ENCODE measurements around the gene GPR137B.

The GPR137B gene

DNA sequence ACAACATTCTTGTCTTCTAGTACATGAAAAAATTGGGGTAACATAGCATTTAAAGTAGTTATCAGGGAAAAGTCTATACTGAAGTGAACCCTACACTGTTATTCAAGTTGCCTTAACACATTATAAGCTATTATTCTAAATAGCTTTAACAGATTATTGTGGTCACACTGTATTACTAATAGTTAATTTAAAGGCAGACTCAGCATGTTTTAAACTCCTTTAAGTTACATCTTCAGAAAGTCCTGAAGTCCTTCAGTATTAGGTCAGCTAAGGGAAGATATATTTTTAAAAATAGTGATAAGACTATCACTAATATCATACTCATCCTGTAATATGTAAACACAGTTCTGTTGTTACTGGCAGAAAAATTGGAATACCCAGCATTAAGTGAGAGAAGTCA, 67.4 kb downstream of the GPR137B start:
- Histone ChIP-seq H3K27me3 (replicated peaks; ENCODE audit: control insufficient read depth, insufficient read depth, low read length, poor library complexity, severe bottlenecking) (no peaks in the 10 kb centered on the region), H3K27ac (ENCODE audit: insufficient read depth, low read length, poor library complexity, severe bottlenecking) (no peak overlapping the region), H3K4me3 (ENCODE audit: insufficient read depth, low read depth, low read length, poor library complexity, severe bottlenecking) (no peak overlapping the region), H3K4me1 (ENCODE audit: control insufficient read depth, insufficient read depth, low read length, poor library complexity, severe bottlenecking) (no peaks in the 10 kb centered on the region), H3K9me3 (ENCODE audit: control insufficient read depth, low read length) (no peaks in the 10 kb centered on the region), H3K36me3 (ENCODE audit: control insufficient read depth, insufficient read depth, low read length) (peaks cover 14% of the 10 kb centered on the region)
- no peak for DNase-seq

DNA sequence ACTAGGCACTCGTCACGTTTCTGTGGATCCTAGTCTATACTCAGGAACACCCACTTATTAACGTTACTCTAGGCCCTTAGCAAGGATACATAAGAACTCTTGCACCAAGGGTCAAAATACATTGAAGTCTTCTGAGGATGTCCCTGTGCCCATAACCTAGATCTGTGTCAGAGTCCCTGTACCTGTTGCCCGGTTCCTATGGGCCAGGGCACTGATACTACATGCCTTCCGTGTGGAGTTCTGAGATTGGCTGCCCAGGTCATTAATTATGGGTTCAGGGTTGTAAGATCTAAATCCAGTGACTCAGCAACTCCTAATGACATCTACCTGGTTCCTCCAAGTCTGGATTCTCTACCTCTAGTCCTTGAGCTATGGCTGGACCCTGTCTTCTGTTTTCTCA, 69.5 kb downstream of the GPR137B start:
- Histone ChIP-seq H3K9me3 (ENCODE audit: control insufficient read depth, low read length) (no peaks in the 10 kb centered on the region), H3K36me3 (ENCODE audit: control insufficient read depth, insufficient read depth, low read length) (peaks cover 14% of the 10 kb centered on the region), H3K4me1 (ENCODE audit: control insufficient read depth, insufficient read depth, low read length, poor library complexity, severe bottlenecking) (no peaks in the 10 kb centered on the region), H3K27ac (ENCODE audit: insufficient read depth, low read length, poor library complexity, severe bottlenecking) (no peak overlapping the region), H3K27me3 (replicated peaks; ENCODE audit: control insufficient read depth, insufficient read depth, low read length, poor library complexity, severe bottlenecking) (no peaks in the 10 kb centered on the region), H3K4me3 (ENCODE audit: insufficient read depth, low read depth, low read length, poor library complexity, severe bottlenecking) (no peak overlapping the region)
- DNase-seq: no peak

DNA sequence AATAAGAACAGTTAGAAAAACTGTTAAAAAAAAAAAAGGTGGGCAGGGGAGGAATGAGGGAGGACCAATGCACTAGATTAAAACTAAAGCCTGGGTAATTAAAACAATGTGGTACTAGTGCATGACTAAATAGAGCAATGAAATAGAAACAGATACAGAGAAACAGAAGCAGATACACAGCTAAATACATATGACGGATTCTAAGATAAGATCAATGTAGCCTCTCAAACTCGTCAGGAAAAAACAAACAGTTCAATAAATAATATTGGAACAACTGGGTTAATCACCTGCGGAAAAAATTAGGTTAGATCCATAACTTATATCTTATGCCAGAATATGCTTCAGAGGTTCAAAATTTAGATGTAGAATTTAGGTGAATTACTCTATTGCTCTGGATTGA, 71.2 kb downstream of the GPR137B start:
- no peaks in the 10 kb centered on the region for H3K9me3 ChIP-seq (ENCODE audit: control insufficient read depth, low read length)
- no peak for DNase-seq
- H3K27ac ChIP-seq (ENCODE audit: insufficient read depth, low read length, poor library complexity, severe bottlenecking): no peak overlapping the region
- H3K27me3 ChIP-seq (replicated peaks; ENCODE audit: control insufficient read depth, insufficient read depth, low read length, poor library complexity, severe bottlenecking): no peaks in the 10 kb centered on the region
- H3K4me1 ChIP-seq (ENCODE audit: control insufficient read depth, insufficient read depth, low read length, poor library complexity, severe bottlenecking): no peaks in the 10 kb centered on the region
- H3K4me3 ChIP-seq (ENCODE audit: insufficient read depth, low read depth, low read length, poor library complexity, severe bottlenecking): no peak overlapping the region
- H3K36me3 ChIP-seq (ENCODE audit: control insufficient read depth, insufficient read depth, low read length): peaks cover 8% of the 10 kb centered on the region

DNA sequence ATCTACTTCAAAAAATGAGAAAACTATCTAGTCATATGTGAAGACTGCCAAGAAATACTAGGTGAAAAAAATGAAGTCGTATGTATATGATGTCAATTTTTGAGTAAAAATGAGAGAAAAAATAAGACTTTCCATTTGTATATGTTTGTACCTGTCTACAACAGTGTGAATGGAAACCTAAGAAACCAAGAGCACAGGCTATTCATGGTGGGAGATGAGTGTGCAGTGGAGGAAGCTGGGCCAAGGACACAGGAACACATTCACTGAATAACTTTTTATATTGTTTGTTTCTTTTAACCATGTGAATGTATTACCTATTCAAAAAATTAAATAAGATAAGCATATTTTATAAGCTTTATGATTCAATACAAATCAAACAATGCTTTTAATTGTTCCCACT, 72.4 kb downstream of the GPR137B start:
- no peak overlapping the region for H3K4me3 ChIP-seq (ENCODE audit: insufficient read depth, low read depth, low read length, poor library complexity, severe bottlenecking)
- no peaks in the 10 kb centered on the region for H3K4me1 ChIP-seq (ENCODE audit: control insufficient read depth, insufficient read depth, low read length, poor library complexity, severe bottlenecking)
- no peaks in the 10 kb centered on the region for H3K9me3 ChIP-seq (ENCODE audit: control insufficient read depth, low read length)
- H3K27me3 ChIP-seq (replicated peaks; ENCODE audit: control insufficient read depth, insufficient read depth, low read length, poor library complexity, severe bottlenecking): no peaks in the 10 kb centered on the region
- peaks cover 6% of the 10 kb centered on the region for H3K36me3 ChIP-seq (ENCODE audit: control insufficient read depth, insufficient read depth, low read length)
- no peak overlapping the region for H3K27ac ChIP-seq (ENCODE audit: insufficient read depth, low read length, poor library complexity, severe bottlenecking)
- DNase-seq: no peak

DNA sequence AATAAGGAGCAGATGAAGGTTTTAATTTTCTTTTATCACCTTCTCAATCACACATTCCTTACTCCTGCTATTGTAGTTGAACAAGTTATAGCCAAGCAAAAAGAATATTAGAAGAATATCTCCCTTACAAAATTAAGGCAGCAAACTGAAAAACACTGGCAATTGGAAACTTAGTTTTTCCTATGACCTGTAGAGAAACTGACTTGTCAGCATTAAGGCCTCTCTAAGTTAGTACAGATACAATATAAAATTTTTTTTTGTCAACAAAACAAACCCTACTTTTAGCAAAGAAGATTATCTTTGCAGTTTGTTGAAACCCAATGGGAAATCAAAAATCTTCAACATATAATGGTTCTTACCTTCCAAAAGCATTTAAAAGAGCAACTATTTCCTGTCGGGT, 78.1 kb downstream of the GPR137B start:
- Histone ChIP-seq H3K4me3 (ENCODE audit: insufficient read depth, low read depth, low read length, poor library complexity, severe bottlenecking) (no peak overlapping the region), H3K4me1 (ENCODE audit: control insufficient read depth, insufficient read depth, low read length, poor library complexity, severe bottlenecking) (no peaks in the 10 kb centered on the region), H3K27ac (ENCODE audit: insufficient read depth, low read length, poor library complexity, severe bottlenecking) (no peak overlapping the region), H3K36me3 (ENCODE audit: control insufficient read depth, insufficient read depth, low read length) (peaks cover under 1% of the 10 kb centered on the region), H3K9me3 (ENCODE audit: control insufficient read depth, low read length) (no peaks in the 10 kb centered on the region), H3K27me3 (replicated peaks; ENCODE audit: control insufficient read depth, insufficient read depth, low read length, poor library complexity, severe bottlenecking) (no peaks in the 10 kb centered on the region)
- no peak for DNase-seq

DNA sequence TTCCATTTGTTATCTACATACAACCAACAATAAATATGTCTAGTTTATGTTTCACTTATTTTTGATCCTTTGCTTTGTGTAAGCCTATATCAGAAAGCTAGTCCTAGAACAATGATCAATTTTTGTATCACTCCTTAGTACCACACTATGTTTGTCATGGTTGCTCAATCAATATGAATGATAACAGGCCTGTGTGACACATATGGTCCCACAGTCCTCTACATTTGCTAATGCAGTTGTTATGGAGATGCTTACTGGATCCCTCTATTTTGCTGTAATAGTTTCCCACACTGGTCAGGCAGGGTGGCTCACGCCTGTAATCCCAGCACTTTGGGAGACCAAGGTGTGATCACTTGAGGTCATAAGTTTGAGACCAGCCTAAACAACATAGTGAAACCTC, 80.3 kb downstream of the GPR137B start:
- peaks cover 5% of the 10 kb centered on the region for H3K36me3 ChIP-seq (ENCODE audit: control insufficient read depth, insufficient read depth, low read length)
- DNase-seq: no peak
- no peaks in the 10 kb centered on the region for H3K4me1 ChIP-seq (ENCODE audit: control insufficient read depth, insufficient read depth, low read length, poor library complexity, severe bottlenecking)
- H3K27ac ChIP-seq (ENCODE audit: insufficient read depth, low read length, poor library complexity, severe bottlenecking): no peak overlapping the region
- no peaks in the 10 kb centered on the region for H3K27me3 ChIP-seq (replicated peaks; ENCODE audit: control insufficient read depth, insufficient read depth, low read length, poor library complexity, severe bottlenecking)
- no peak overlapping the region for H3K4me3 ChIP-seq (ENCODE audit: insufficient read depth, low read depth, low read length, poor library complexity, severe bottlenecking)
- no peaks in the 10 kb centered on the region for H3K9me3 ChIP-seq (ENCODE audit: control insufficient read depth, low read length)

DNA sequence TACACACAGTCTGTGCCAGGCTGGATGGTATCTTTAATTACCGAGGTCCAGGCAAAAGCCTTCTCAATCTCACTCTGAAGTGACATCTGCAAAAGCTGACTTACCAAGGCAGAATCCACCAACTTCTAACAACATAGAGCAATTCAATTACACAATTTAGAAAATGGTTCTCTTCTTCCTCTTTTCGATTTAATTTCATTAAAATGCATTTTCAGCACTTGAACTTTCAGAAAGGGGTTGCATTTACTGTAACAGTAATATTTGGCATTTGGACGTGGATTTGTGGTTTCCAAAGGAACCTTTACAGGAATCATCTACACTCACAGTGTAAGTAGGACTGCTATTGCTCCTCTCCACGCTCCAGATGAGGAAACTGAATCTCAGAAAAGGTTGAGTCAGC, 86.1 kb downstream of the GPR137B start:
- Histone ChIP-seq H3K27me3 (replicated peaks; ENCODE audit: control insufficient read depth, insufficient read depth, low read length, poor library complexity, severe bottlenecking) (no peaks in the 10 kb centered on the region), H3K4me1 (ENCODE audit: control insufficient read depth, insufficient read depth, low read length, poor library complexity, severe bottlenecking) (no peaks in the 10 kb centered on the region), H3K36me3 (ENCODE audit: control insufficient read depth, insufficient read depth, low read length) (peaks cover 5% of the 10 kb centered on the region), H3K9me3 (ENCODE audit: control insufficient read depth, low read length) (no peaks in the 10 kb centered on the region), H3K4me3 (ENCODE audit: insufficient read depth, low read depth, low read length, poor library complexity, severe bottlenecking) (no peak overlapping the region), H3K27ac (ENCODE audit: insufficient read depth, low read length, poor library complexity, severe bottlenecking) (no peak overlapping the region)
- no peak for DNase-seq

DNA sequence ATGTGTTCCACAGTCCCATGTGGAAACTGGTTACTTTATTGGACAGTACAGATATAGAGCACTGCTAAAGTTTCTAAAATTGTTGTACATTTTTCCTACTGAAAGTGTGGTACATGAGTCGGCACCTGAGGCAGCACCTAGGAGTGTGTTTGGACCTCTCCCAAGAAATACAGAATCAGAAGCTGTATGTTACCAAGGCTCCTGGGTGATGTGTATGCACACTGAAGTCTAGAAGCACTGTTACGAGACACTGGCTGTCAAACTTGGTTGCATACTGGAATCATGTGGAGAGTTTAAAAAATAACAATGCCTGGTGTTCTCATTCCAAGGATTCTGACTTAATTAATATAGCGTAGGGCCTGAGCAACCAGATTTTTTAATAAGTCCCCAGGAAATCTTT, 92.8 kb downstream of the GPR137B start:
- Histone ChIP-seq H3K9me3 (ENCODE audit: control insufficient read depth, low read length) (no peaks in the 10 kb centered on the region), H3K36me3 (ENCODE audit: control insufficient read depth, insufficient read depth, low read length) (no peaks in the 10 kb centered on the region), H3K4me3 (ENCODE audit: insufficient read depth, low read depth, low read length, poor library complexity, severe bottlenecking) (no peak overlapping the region), H3K27ac (ENCODE audit: insufficient read depth, low read length, poor library complexity, severe bottlenecking) (no peak overlapping the region), H3K4me1 (ENCODE audit: control insufficient read depth, insufficient read depth, low read length, poor library complexity, severe bottlenecking) (no peaks in the 10 kb centered on the region), H3K27me3 (replicated peaks; ENCODE audit: control insufficient read depth, insufficient read depth, low read length, poor library complexity, severe bottlenecking) (no peaks in the 10 kb centered on the region)
- no peak for DNase-seq

DNA sequence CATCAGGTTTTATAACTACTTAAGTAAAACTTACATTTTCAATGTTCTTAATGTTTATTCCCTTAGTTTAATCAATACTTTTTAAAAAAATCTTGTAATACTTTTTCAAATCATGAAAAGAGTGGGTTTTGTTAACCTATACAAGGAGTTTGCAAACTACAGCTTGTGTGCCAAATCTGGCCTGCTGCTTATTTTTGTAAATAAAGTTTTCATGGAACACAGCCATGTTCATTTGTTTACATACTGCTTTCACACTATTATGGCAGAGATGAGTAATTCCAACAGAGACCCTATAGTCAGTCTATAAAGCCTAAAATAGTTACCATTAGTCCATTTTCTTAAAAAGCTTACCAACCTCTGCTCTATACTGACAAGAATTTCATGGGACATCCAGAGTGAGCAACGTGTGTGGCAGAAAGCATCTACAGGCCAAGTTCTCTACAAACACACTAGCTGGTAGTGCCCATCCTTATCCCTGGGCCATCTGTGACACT, 96.8 kb downstream of the GPR137B start:
- Histone ChIP-seq H3K4me3 (ENCODE audit: insufficient read depth, low read depth, low read length, poor library complexity, severe bottlenecking) (no peak overlapping the region), H3K4me1 (ENCODE audit: control insufficient read depth, insufficient read depth, low read length, poor library complexity, severe bottlenecking) (no peaks in the 10 kb centered on the region), H3K9me3 (ENCODE audit: control insufficient read depth, low read length) (no peaks in the 10 kb centered on the region), H3K36me3 (ENCODE audit: control insufficient read depth, insufficient read depth, low read length) (peaks cover 10% of the 10 kb centered on the region), H3K27me3 (replicated peaks; ENCODE audit: control insufficient read depth, insufficient read depth, low read length, poor library complexity, severe bottlenecking) (no peaks in the 10 kb centered on the region), H3K27ac (ENCODE audit: insufficient read depth, low read length, poor library complexity, severe bottlenecking) (no peak overlapping the region)
- no peak for DNase-seq

DNA sequence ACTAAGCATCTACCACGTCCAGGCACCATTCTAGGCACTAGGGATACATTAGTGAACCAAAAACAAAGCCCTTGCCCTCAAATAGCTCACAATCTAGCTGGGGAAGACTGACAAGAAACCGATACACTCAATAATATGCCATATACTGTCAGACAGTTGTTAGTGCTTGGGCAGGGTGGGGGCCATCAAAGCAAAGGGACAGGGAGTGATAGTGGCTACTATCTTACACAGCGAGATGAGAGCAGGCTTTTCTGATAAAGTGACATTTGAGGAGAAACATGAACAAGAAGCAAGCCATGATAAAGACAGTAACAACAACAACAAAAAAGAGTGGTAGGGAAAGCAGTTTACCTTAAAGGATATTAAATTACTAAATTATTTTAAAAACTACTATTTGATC, 98.3 kb downstream of the GPR137B start:
- DNase-seq: no peak
- H3K27ac ChIP-seq (ENCODE audit: insufficient read depth, low read length, poor library complexity, severe bottlenecking): no peak overlapping the region
- H3K27me3 ChIP-seq (replicated peaks; ENCODE audit: control insufficient read depth, insufficient read depth, low read length, poor library complexity, severe bottlenecking): no peaks in the 10 kb centered on the region
- H3K36me3 ChIP-seq (ENCODE audit: control insufficient read depth, insufficient read depth, low read length): peaks cover 10% of the 10 kb centered on the region
- no peaks in the 10 kb centered on the region for H3K9me3 ChIP-seq (ENCODE audit: control insufficient read depth, low read length)
- no peak overlapping the region for H3K4me3 ChIP-seq (ENCODE audit: insufficient read depth, low read depth, low read length, poor library complexity, severe bottlenecking)
- H3K4me1 ChIP-seq (ENCODE audit: control insufficient read depth, insufficient read depth, low read length, poor library complexity, severe bottlenecking): no peaks in the 10 kb centered on the region

DNA sequence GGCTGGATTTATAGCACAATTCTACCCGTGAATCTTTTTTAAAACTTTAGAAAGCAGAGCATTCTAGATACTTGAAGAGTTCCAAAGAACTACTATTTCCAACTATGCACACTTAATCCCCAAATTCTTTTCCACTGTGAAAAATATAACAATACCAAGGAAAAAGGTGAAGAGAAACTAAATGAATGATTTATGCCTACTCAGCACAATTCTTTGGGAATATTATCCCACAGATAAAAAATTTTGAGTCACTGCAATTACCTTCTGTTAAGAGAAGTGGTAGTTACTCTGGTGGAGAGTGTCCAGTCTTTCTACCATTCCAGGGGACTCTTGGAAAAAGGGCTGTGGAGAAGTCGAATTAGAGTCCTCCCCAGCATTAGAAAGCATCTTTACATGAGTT, 100.2 kb downstream of the GPR137B start:
- Histone ChIP-seq H3K4me3 (ENCODE audit: insufficient read depth, low read depth, low read length, poor library complexity, severe bottlenecking) (no peak overlapping the region), H3K9me3 (ENCODE audit: control insufficient read depth, low read length) (no peaks in the 10 kb centered on the region), H3K27ac (ENCODE audit: insufficient read depth, low read length, poor library complexity, severe bottlenecking) (no peak overlapping the region), H3K36me3 (ENCODE audit: control insufficient read depth, insufficient read depth, low read length) (peaks cover 15% of the 10 kb centered on the region), H3K4me1 (ENCODE audit: control insufficient read depth, insufficient read depth, low read length, poor library complexity, severe bottlenecking) (no peaks in the 10 kb centered on the region), H3K27me3 (replicated peaks; ENCODE audit: control insufficient read depth, insufficient read depth, low read length, poor library complexity, severe bottlenecking) (no peaks in the 10 kb centered on the region)
- no peak for DNase-seq

Measured in effector memory CD4-positive, alpha-beta T cell (primary cell).